ENCODE results near the gene DECR2.
A peak's percentile ranks its signal among the peaks of the same experiment; 100 is the strongest.

The DECR2 gene

GRCh38 chr16:391885-392335, 9.8 kb upstream of the DECR2 start:
- no peaks in the 10 kb centered on the region for H3K9me3 ChIP-seq (ENCODE audit: control insufficient read depth in 1 of 2, low read length in 2 of 2)
- H3K27ac ChIP-seq (ENCODE audit: low read depth, low read length) = no peak overlapping the region
- no peak overlapping the region for H3K9ac ChIP-seq (ENCODE audit: low read depth in 1 of 2, low read length in 2 of 2)
- H3K36me3 ChIP-seq (ENCODE audit: control insufficient read depth in 1 of 2, insufficient read depth in 2 of 2, low read length in 2 of 2) = no peaks in the 10 kb centered on the region
- no peak overlapping the region for H3K4me3 ChIP-seq (ENCODE audit: low read depth in 1 of 2, low read length in 2 of 2)
- peaks cover 0 to 6% of the 10 kb centered on the region in 2 donors for H3K4me1 ChIP-seq (ENCODE audit: control insufficient read depth in 1 of 2, insufficient read depth in 2 of 2, low read length in 2 of 2)
- H3K27me3 ChIP-seq (ENCODE audit: control insufficient read depth in 1 of 2, insufficient read depth in 2 of 2, low read length in 2 of 2) = no peaks in the 10 kb centered on the region

- Histone ChIP-seq H3K9me3 (ENCODE audit: control insufficient read depth in 1 of 2, low read length in 2 of 2) (no peaks in the 10 kb centered on the region), H3K4me3 (ENCODE audit: low read depth in 1 of 2, low read length in 2 of 2) (no peak overlapping the region)
Observed at GRCh38 chr16:392450-393030, 9.1 kb upstream of the DECR2 start.

GRCh38 chr16:396199-396598, 5.5 kb upstream of the DECR2 start:
- no peak overlapping the region for H3K27ac ChIP-seq (ENCODE audit: low read depth, low read length)
- H3K36me3 ChIP-seq (ENCODE audit: control insufficient read depth in 1 of 2, insufficient read depth in 2 of 2, low read length in 2 of 2) = peaks cover 0 to 4% of the 10 kb centered on the region in 2 donors
- no peak overlapping the region for H3K4me3 ChIP-seq (ENCODE audit: low read depth in 1 of 2, low read length in 2 of 2)
- no peak overlapping the region for H3K9ac ChIP-seq (ENCODE audit: low read depth in 1 of 2, low read length in 2 of 2)
- no peaks in the 10 kb centered on the region for H3K9me3 ChIP-seq (ENCODE audit: control insufficient read depth in 1 of 2, low read length in 2 of 2)
- peaks cover 8 to 18% of the 10 kb centered on the region in 2 donors for H3K4me1 ChIP-seq (ENCODE audit: control insufficient read depth in 1 of 2, insufficient read depth in 2 of 2, low read length in 2 of 2)
- no peaks in the 10 kb centered on the region for H3K27me3 ChIP-seq (ENCODE audit: control insufficient read depth in 1 of 2, insufficient read depth in 2 of 2, low read length in 2 of 2)

More at GRCh38 chr16:392450-393030, 9.1 kb upstream of the DECR2 start:
- no peaks in the 10 kb centered on the region for H3K36me3 ChIP-seq (ENCODE audit: control insufficient read depth in 1 of 2, insufficient read depth in 2 of 2, low read length in 2 of 2)
- H3K9ac ChIP-seq (ENCODE audit: low read depth in 1 of 2, low read length in 2 of 2) = no peak overlapping the region
- peaks cover 0 to 6% of the 10 kb centered on the region in 2 donors for H3K4me1 ChIP-seq (ENCODE audit: control insufficient read depth in 1 of 2, insufficient read depth in 2 of 2, low read length in 2 of 2)
- H3K27me3 ChIP-seq (ENCODE audit: control insufficient read depth in 1 of 2, insufficient read depth in 2 of 2, low read length in 2 of 2) = no peaks in the 10 kb centered on the region
- no peak overlapping the region for H3K27ac ChIP-seq (ENCODE audit: low read depth, low read length)

GRCh38 chr16:396605-397004, 5.1 kb upstream of the DECR2 start:
- Histone ChIP-seq H3K27me3 (ENCODE audit: control insufficient read depth in 1 of 2, insufficient read depth in 2 of 2, low read length in 2 of 2) (no peaks in the 10 kb centered on the region), H3K36me3 (ENCODE audit: control insufficient read depth in 1 of 2, insufficient read depth in 2 of 2, low read length in 2 of 2) (peaks cover 0 to 4% of the 10 kb centered on the region in 2 donors), H3K4me1 (ENCODE audit: control insufficient read depth in 1 of 2, insufficient read depth in 2 of 2, low read length in 2 of 2) (peaks cover 8 to 18% of the 10 kb centered on the region in 2 donors), H3K9ac (ENCODE audit: low read depth in 1 of 2, low read length in 2 of 2) (no peak overlapping the region), H3K9me3 (ENCODE audit: control insufficient read depth in 1 of 2, low read length in 2 of 2) (no peaks in the 10 kb centered on the region), H3K4me3 (ENCODE audit: low read depth in 1 of 2, low read length in 2 of 2) (peak overlapping the region in 1 of 2 donors; percentile 62), H3K27ac (ENCODE audit: low read depth, low read length) (no peak overlapping the region)

- Histone ChIP-seq H3K9me3 (ENCODE audit: control insufficient read depth in 1 of 2, low read length in 2 of 2) (no peaks in the 10 kb centered on the region), H3K9ac (ENCODE audit: low read depth in 1 of 2, low read length in 2 of 2) (no peak within 1 kb of the TSS), H3K36me3 (ENCODE audit: control insufficient read depth in 1 of 2, insufficient read depth in 2 of 2, low read length in 2 of 2) (peaks cover 0 to 4% of the 10 kb centered on the region in 2 donors), H3K27ac (ENCODE audit: low read depth, low read length) (no peak within 1 kb of the TSS), H3K4me1 (ENCODE audit: control insufficient read depth in 1 of 2, insufficient read depth in 2 of 2, low read length in 2 of 2) (peaks cover 8 to 18% of the 10 kb centered on the region in 2 donors), H3K27me3 (ENCODE audit: control insufficient read depth in 1 of 2, insufficient read depth in 2 of 2, low read length in 2 of 2) (no peaks in the 10 kb centered on the region), H3K4me3 (ENCODE audit: low read depth in 1 of 2, low read length in 2 of 2) (peak within 1 kb of the TSS; percentile 22 to 62)
Observed at GRCh38 chr16:397135-397661, 4.5 kb upstream of the DECR2 start, which contains the start of gene NME4. TSS of gene NME4 (plus strand) at chr16:397199. CDS start at chr16:397223, 24 bp downstream.

GRCh38 chr16:397736-398332, 3.9 kb upstream of the DECR2 start:
- H3K4me1 ChIP-seq (ENCODE audit: control insufficient read depth in 1 of 2, insufficient read depth in 2 of 2, low read length in 2 of 2) = peaks cover 8 to 18% of the 10 kb centered on the region in 2 donors
- H3K27ac ChIP-seq (ENCODE audit: low read depth, low read length) = no peak overlapping the region
- peaks cover 0 to 4% of the 10 kb centered on the region in 2 donors for H3K36me3 ChIP-seq (ENCODE audit: control insufficient read depth in 1 of 2, insufficient read depth in 2 of 2, low read length in 2 of 2)
- H3K27me3 ChIP-seq (ENCODE audit: control insufficient read depth in 1 of 2, insufficient read depth in 2 of 2, low read length in 2 of 2) = no peaks in the 10 kb centered on the region
- H3K9me3 ChIP-seq (ENCODE audit: control insufficient read depth in 1 of 2, low read length in 2 of 2) = no peaks in the 10 kb centered on the region
- H3K4me3 ChIP-seq (ENCODE audit: low read depth in 1 of 2, low read length in 2 of 2) = no peak overlapping the region
- no peak overlapping the region for H3K9ac ChIP-seq (ENCODE audit: low read depth in 1 of 2, low read length in 2 of 2)

- no peaks in the 10 kb centered on the region for H3K27me3 ChIP-seq (ENCODE audit: control insufficient read depth in 1 of 2, insufficient read depth in 2 of 2, low read length in 2 of 2)
- H3K27ac ChIP-seq (ENCODE audit: low read depth, low read length) = no peak overlapping the region
- no peak overlapping the region for H3K4me3 ChIP-seq (ENCODE audit: low read depth in 1 of 2, low read length in 2 of 2)
- H3K9ac ChIP-seq (ENCODE audit: low read depth in 1 of 2, low read length in 2 of 2) = no peak overlapping the region
- H3K4me1 ChIP-seq (ENCODE audit: control insufficient read depth in 1 of 2, insufficient read depth in 2 of 2, low read length in 2 of 2) = peaks cover 8 to 18% of the 10 kb centered on the region in 2 donors
- H3K36me3 ChIP-seq (ENCODE audit: control insufficient read depth in 1 of 2, insufficient read depth in 2 of 2, low read length in 2 of 2) = peaks cover 0 to 4% of the 10 kb centered on the region in 2 donors
- H3K9me3 ChIP-seq (ENCODE audit: control insufficient read depth in 1 of 2, low read length in 2 of 2) = no peaks in the 10 kb centered on the region
Observed at GRCh38 chr16:398561-399339, 2.9 kb upstream of the DECR2 start.

GRCh38 chr16:399340-400019, 2.2 kb upstream of the DECR2 start:
- H3K27ac ChIP-seq (ENCODE audit: low read depth, low read length) = no peak overlapping the region
- H3K4me1 ChIP-seq (ENCODE audit: control insufficient read depth in 1 of 2, insufficient read depth in 2 of 2, low read length in 2 of 2) = peaks cover 8 to 18% of the 10 kb centered on the region in 2 donors
- peaks cover 0 to 4% of the 10 kb centered on the region in 2 donors for H3K36me3 ChIP-seq (ENCODE audit: control insufficient read depth in 1 of 2, insufficient read depth in 2 of 2, low read length in 2 of 2)
- H3K27me3 ChIP-seq (ENCODE audit: control insufficient read depth in 1 of 2, insufficient read depth in 2 of 2, low read length in 2 of 2) = no peaks in the 10 kb centered on the region
- no peak overlapping the region for H3K9ac ChIP-seq (ENCODE audit: low read depth in 1 of 2, low read length in 2 of 2)
- no peaks in the 10 kb centered on the region for H3K9me3 ChIP-seq (ENCODE audit: control insufficient read depth in 1 of 2, low read length in 2 of 2)
- H3K4me3 ChIP-seq (ENCODE audit: low read depth in 1 of 2, low read length in 2 of 2) = no peak overlapping the region

GRCh38 chr16:400061-400591, 1.6 kb upstream of the DECR2 start:
- Histone ChIP-seq H3K27ac (ENCODE audit: low read depth, low read length) (peak overlapping the region; percentile 32), H3K9me3 (ENCODE audit: control insufficient read depth in 1 of 2, low read length in 2 of 2) (no peaks in the 10 kb centered on the region), H3K4me1 (ENCODE audit: control insufficient read depth in 1 of 2, insufficient read depth in 2 of 2, low read length in 2 of 2) (peaks cover 11 to 22% of the 10 kb centered on the region in 2 donors), H3K36me3 (ENCODE audit: control insufficient read depth in 1 of 2, insufficient read depth in 2 of 2, low read length in 2 of 2) (peaks cover 0 to 4% of the 10 kb centered on the region in 2 donors), H3K9ac (ENCODE audit: low read depth in 1 of 2, low read length in 2 of 2) (peak overlapping the region; percentile 74 to 77), H3K27me3 (ENCODE audit: control insufficient read depth in 1 of 2, insufficient read depth in 2 of 2, low read length in 2 of 2) (no peaks in the 10 kb centered on the region), H3K4me3 (ENCODE audit: low read depth in 1 of 2, low read length in 2 of 2) (peak overlapping the region; percentile 73 to 83)

Measured in duodenal mucosa (tissue), 2 donors.